Measurements from ENCODE around the gene CLMN.

DNA sequence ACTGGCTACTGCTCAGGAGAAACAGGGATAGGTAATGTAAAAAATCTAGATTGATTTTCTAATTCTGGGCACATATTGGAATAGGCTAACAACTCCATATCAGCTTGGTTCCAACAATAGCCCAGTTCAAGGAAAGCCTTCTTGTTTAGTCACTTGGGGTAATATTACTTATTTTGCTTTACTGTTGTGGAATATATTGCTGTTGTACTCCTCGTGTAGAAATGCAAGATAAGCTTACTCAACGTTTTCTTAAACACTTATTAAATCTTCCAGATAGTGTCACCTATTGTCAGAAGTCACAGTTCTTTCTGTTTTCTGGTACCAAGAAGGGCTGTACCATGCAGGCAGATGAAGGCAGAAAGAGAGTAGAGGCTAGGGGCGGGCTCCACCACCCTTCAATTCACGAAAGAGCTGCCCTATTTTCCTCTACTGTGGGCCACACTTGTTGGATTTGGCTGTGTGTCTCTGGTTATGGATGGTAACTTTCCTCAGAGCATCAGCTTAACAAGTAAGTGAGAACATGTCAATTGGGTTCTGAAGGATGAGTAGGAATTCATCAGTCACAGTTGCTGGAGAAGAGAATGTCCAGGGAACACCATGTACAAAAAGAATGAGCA, 38.0 kb downstream of the CLMN start:
- TF ChIP-seq POLR2A (IDR thresholded peaks at IDR 0.05; ENCODE audit: low read depth, low read length): no peak
- no peak for TF ChIP-seq FOS (IDR thresholded peaks at IDR 0.05; ENCODE audit: borderline replicate concordance, insufficient read depth, low read length)
- TF ChIP-seq, protein P1, sequence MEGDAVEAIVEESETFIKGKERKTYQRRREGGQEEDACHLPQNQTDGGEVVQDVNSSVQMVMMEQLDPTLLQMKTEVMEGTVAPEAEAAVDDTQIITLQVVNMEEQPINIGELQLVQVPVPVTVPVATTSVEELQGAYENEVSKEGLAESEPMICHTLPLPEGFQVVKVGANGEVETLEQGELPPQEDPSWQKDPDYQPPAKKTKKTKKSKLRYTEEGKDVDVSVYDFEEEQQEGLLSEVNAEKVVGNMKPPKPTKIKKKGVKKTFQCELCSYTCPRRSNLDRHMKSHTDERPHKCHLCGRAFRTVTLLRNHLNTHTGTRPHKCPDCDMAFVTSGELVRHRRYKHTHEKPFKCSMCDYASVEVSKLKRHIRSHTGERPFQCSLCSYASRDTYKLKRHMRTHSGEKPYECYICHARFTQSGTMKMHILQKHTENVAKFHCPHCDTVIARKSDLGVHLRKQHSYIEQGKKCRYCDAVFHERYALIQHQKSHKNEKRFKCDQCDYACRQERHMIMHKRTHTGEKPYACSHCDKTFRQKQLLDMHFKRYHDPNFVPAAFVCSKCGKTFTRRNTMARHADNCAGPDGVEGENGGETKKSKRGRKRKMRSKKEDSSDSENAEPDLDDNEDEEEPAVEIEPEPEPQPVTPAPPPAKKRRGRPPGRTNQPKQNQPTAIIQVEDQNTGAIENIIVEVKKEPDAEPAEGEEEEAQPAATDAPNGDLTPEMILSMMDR (IDR thresholded peaks at IDR 0.05; ENCODE audit: extremely low read depth in 1 of 2, insufficient read depth in 1 of 2, low read depth in 1 of 2, low read length in 2 of 2): no peak
- TF ChIP-seq EZH2 (IDR thresholded peaks at IDR 0.05; ENCODE audit: borderline replicate concordance, low read depth, low read length, severe bottlenecking): no peak
- TF ChIP-seq POLR2AphosphoS5 (IDR thresholded peaks at IDR 0.05; ENCODE audit: insufficient read depth, low read depth, low read length): no peak
- TF ChIP-seq GATA2 (IDR thresholded peaks at IDR 0.05; ENCODE audit: insufficient read depth, insufficient read length, low read depth, low read length): no peak
- no peak for TF ChIP-seq JUN (IDR thresholded peaks at IDR 0.05; ENCODE audit: borderline replicate concordance, insufficient read depth, insufficient read length, low read depth)
- TF ChIP-seq, protein P2, sequence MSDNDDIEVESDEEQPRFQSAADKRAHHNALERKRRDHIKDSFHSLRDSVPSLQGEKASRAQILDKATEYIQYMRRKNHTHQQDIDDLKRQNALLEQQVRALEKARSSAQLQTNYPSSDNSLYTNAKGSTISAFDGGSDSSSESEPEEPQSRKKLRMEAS (IDR thresholded peaks at IDR 0.05; ENCODE audit: insufficient read depth, insufficient read length): no peak
- TF ChIP-seq MYC (IDR thresholded peaks at IDR 0.05; ENCODE audit: low read depth, low read length): no peak
